CD4-positive, alpha-beta T cell treated with Interferon alpha-2 for 1 hour (primary cell): ENCODE results near the gene RAB33B.
A peak's percentile ranks its signal among the peaks of the same experiment; 100 is the strongest.

Source experiments
- DNase-seq, 2 donors: peaks; one replicate each; pipeline ENCODE4 v3.0.0-alpha.2; 2020 to 2022

The RAB33B gene

DNA sequence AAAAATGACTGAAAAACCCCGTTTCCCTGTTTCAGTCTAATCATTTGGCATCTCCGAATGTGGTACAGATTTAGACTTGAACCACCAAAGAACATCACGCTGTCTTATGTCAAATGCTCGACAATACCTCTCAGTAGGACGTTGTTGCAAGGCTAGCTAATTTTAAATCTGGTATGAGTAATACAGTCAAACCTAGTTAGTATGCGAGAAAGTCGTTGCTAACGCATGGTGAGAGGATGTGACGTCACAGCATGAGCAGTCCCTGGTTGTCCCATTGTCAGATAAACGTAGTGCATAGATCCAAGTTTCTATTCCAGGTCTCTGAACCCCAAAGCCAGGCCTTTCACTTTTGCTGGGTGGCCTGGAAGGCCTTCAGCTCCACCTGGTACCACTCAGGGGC lies 57.4 kb downstream of the RAB33B start:
- no peak for DNase-seq

DNA sequence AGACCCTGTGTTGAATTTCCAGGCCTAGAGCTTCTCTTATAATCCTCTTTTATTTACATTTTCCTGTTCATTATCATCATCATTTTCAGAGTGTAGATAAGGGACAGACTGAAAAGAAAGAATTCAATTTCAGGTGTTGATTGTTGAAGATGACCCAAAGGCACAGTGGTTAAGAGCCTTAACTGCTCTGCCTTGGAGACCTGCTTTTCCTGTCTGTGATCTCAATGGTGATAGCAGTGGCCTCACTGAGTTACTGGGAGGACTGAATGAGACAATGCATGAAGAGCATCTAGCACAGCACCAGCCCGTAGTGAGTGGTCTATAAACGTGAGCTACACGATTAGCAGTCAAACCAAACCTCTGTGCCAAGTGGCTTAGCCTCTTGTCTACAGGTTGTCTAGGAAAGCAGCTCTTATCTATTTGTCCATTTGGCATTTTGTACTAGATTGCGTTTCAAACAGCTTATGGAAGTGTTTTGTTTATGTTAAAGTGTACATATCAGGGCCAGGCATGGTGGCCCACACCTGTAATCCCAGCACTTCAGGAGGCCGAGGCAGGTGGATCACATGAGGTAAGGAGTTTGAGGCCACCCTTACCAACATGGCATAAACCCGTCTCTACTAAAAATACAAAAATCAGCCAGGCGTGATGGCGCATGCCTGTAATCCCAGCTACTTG lies 60.6 kb downstream of the RAB33B start:
- DNase-seq, result no peak

DNA sequence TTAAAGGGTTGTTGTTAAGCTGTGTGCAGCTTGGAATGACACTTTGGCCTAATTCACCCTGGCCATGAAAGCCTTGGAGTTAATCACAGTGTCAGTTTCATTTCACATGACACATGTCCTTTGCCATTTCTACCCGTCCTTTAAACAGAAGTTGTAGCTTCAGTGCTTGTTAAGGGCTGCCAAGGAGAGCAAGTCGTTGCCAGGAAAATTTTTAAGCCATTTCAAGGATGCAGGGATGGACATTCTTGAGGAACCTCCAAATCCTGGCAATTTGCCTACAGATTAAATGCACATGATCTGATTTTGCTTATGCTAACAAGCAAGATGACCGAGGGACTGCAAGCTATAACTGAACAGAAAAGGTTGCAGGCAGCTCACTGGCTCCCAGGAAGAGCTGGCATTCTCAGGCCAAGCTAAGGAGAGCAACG lies 61.6 kb downstream of the RAB33B start:
- DNase-seq, result no peak

DNA sequence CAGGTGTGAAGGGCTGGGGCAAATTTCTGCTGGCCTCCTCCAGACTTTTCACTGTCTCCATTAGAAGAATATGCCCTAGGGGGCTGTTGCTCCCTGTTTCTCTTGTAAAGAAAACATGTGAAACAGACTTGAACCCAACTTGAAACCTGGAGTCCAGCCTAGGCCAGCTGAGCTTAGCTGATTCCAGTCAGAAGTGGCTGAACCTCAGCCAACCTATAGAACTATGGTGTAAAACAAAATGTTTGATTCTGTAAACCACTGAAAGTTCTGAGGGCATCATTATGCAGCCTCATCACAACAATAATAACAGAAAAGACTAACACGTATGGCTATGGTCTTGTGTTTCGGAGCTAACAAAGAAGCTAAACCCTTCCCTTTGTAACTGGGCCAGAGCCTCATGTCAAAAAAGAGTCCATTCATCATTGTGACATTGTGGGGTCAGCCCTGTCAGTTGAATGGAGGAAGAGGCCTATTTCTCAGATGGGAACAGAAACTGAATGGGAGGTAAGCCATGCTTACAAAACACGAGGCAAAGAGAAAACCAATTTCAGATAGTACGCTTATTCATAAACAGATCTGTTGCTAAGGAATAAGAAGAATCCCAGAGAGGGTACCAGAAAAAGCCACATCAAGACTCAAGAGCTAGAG lies 68.0 kb downstream of the RAB33B start:
- no peak for DNase-seq

DNA sequence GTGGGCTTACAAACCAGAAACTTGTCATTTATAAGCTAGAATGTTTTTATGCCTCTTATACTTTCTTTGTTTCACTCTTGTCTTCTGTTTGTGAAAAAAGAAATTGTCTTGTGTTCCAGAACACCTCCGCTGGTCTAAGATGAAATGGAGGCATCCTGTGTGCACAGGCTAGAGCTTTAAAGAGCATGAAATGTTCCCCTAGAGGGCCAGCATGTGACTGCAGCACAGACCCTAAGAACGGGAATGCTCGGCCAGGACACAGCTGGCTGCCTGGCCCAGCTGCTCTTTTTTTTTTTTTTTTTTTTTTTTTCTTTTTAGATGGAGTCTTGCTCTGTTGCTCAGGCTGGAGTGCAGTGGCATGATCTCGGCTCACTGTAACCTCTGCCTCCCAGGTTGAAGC lies 68.5 kb downstream of the RAB33B start:
- DNase-seq, result no peak

DNA sequence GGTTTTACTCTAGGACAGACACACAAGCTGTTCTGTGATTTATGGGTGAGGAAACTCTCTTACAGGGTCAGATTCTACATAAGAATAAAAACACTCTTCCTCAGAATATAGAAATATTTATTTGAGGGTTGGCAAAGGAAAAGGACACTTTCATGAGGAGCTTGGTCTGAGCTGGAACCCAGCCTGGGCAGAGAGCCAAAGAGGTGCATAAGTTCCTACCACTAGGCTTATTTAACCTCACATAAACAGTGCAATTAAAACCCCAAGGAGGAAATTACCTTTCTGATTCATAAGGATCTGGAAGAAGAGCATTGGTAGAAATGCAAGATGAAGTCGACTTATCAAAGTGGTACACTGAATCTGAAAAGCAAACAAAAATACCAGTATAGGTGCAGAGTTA lies 69.2 kb downstream of the RAB33B start:
- no peak for DNase-seq

DNA sequence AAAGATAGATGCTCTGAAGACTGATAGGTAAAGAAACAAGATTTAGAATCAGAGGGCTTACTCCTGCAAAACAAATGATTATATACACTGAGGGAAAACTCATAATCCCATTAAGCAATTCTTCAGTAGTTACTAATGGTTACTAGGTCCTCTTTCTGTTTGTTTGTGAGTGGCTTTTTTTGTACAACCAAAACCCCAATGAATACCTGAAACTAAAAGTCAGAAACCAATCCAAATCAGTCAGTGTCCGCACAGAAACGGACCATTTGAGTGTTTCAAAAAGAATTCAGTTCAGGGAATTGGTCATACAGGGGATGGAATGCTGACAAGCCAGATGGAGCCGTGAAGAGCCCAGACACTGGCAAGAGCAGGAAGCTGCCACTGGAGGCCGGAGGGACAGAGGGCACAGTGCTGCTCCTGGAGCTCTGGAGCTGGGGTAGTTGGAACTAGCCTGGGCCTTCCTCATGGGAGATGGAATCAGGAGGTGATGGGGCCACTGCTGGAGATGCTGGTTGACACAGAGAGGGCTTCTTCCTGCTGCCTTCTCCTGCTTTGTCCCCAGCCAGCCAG lies 70.2 kb downstream of the RAB33B start:
- DNase-seq, result no peak

DNA sequence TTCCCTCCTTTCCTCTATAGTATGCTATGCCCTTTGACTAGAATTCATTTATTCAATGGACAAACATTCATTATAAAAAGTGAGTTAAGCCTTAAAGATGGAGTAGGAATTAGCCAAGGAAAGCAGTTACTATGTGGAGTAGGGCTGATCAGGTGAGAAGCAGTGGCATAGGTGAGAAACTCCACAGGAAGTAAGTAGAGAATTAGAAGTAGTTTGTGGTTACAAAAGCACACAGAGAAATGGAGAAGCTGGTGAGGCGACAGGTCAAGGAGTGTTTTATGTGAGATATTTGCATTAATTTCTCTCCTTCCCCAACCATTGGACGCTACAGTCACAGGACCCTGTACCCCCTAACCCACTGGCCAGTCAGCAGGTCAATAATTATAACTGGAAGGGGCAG lies 71.5 kb downstream of the RAB33B start:
- peak in 1 of 2 donors; percentile 12 for DNase-seq
